HCT116 (cell line): Measurements from ENCODE around the gene POMT2. TPM values are rescaled to one million over a fixed set of nuclear protein-coding genes. Genes with fewer than 3 reads are reported as not detected.

Experiments
- ATAC-seq: fragments of 200-7000 bp; cut with Tn5 transposase; 2 replicates; pipeline ENCODE4 v1.9.1; 2020; ENCODE audit warnings: mild to moderate bottlenecking, moderate library complexity
- BruUV-seq: library from RNA; stranded (reverse); fragments of 400-500 nt; replicated peaks from 2 replicates; lab custom pipeline; 2021; lab: Mats Ljungman, UMichigan
- CTCF ChIA-PET: fragments of 300-600 bp; sonication (Branson Sonifier 250); formaldehyde crosslinking; loops from one replicate; lab custom pipeline; 2021; ENCODE audit warnings: antibody characterized with exemption; lab: Charles Lee
- POLR2A ChIA-PET: fragments of 300-600, 350-600 bp; sonication (Branson Sonifier 250); formaldehyde crosslinking; loops from one replicate; lab custom pipeline; 2021; ENCODE audit warnings: antibody characterized with exemption; lab: Charles Lee
- RAD21 ChIA-PET, 2 experiments: fragments of 300-600 bp; sonication (Branson Sonifier 250); formaldehyde crosslinking; loops; one replicate each; lab custom pipeline; 2023; ENCODE audit warnings: low total read pairs in 2 of 2; ENCODE audit not compliant: uncharacterized antibody in 2 of 2, unreplicated experiment in 2 of 2, low non-redundant PET in 1 of 2; lab: Charles Lee
- DNase-seq: peaks from one replicate; pipeline ENCODE4 v3.0.0-alpha.2; 2010; ENCODE audit warnings: low read depth, low spot score
- H2AFZ ChIP-seq: fragments of 200-600 bp; shearing (Covaris generic), sonication (generic); 2 replicates; pipeline ENCODE4 v1.6.1; 2017; ENCODE audit warnings: low read depth, mixed run types, mixed read lengths, antibody characterized with exemption, low read length; ENCODE audit not compliant: poor library complexity, severe bottlenecking
- H3K27ac ChIP-seq: 2 replicates; pipeline ENCODE4 v1.5.1; 2012; ENCODE audit warnings: low read depth, low read length
- H3K27me3 ChIP-seq: fragments of 200-600 bp; sonication (generic); 2 replicates; pipeline ENCODE4 v1.6.1; 2016; ENCODE audit warnings: mixed run types, low read length, mixed read lengths; ENCODE audit not compliant: insufficient read depth
- H3K36me3 ChIP-seq, 2 experiments: fragments of 200-500 bp in 1 of 2; fragments of 200-600 bp in 1 of 2; sonication (Bioruptor generic) in 1 of 2; sonication (generic) in 1 of 2; 2 replicates each; pipeline versions ENCODE4 v1.5.1 to v1.6.1; 2014 to 2016; ENCODE audit warnings: low read length in 2 of 2, inconsistent platforms in 1 of 2, mixed read lengths in 1 of 2, mixed run types in 1 of 2; ENCODE audit not compliant: insufficient read depth in 2 of 2, control insufficient read depth in 1 of 2
- H3K4me1 ChIP-seq, 2 experiments: fragments of 200-600 bp in 1 of 2; sonication (generic) in 1 of 2; 2 replicates each; pipeline versions ENCODE4 v1.5.1 to v1.6.1; 2012 to 2017; ENCODE audit warnings: low read length in 2 of 2, inconsistent platforms in 1 of 2, mild to moderate bottlenecking in 1 of 2, mixed read lengths in 1 of 2, mixed run types in 1 of 2, moderate library complexity in 1 of 2; ENCODE audit not compliant: insufficient read depth in 2 of 2, control insufficient read depth in 1 of 2
- H3K4me2 ChIP-seq: fragments of 200-600 bp; sonication (generic); 2 replicates; pipeline ENCODE4 v1.6.1; 2017; ENCODE audit warnings: mixed run types, low read length, mixed read lengths
- H3K4me3 ChIP-seq, 2 experiments: fragments of 200-600 bp in 1 of 2; sonication (generic) in 1 of 2; replicated peaks in 1 of 2; 2 replicates each; pipeline ENCODE4 v1.5.1; 2011 to 2016; ENCODE audit warnings: low read length in 2 of 2, control low read depth in 1 of 2, low read depth in 1 of 2, mild to moderate bottlenecking in 1 of 2, mixed read lengths in 1 of 2, mixed run types in 1 of 2
- H3K79me2 ChIP-seq: fragments of 200-600 bp; sonication (generic); 2 replicates; pipeline ENCODE4 v1.6.1; 2017; ENCODE audit warnings: mild to moderate bottlenecking, mixed run types, low read length, moderate library complexity, mixed read lengths; ENCODE audit not compliant: insufficient read depth
- H3K9ac ChIP-seq: fragments of 200-600 bp; sonication (generic); 2 replicates; pipeline ENCODE4 v1.6.1; 2016; ENCODE audit warnings: low read length, mixed read lengths
- H3K9me2 ChIP-seq: fragments of 200-600 bp; sonication (generic), shearing (Covaris generic); 2 replicates; pipeline ENCODE4 v1.6.1; 2017; ENCODE audit warnings: mixed run types, mild to moderate bottlenecking, moderate library complexity; ENCODE audit not compliant: insufficient read depth
- H3K9me3 ChIP-seq, 2 experiments: fragments of 200-500 bp in 1 of 2; fragments of 200-600 bp in 1 of 2; sonication (Bioruptor generic) in 1 of 2; sonication (generic) in 1 of 2; 2 replicates each; pipeline ENCODE4 v1.6.1; 2014 to 2017; ENCODE audit warnings: low read length in 2 of 2, mixed read lengths in 2 of 2, inconsistent platforms in 1 of 2, low read depth in 1 of 2, mild to moderate bottlenecking in 1 of 2, mixed run types in 1 of 2, moderate library complexity in 1 of 2; ENCODE audit not compliant: control insufficient read depth in 1 of 2, insufficient read depth in 1 of 2
- H4K20me1 ChIP-seq: fragments of 200-600 bp; sonication (generic), shearing (Covaris generic); 2 replicates; pipeline ENCODE4 v1.6.1; 2017; ENCODE audit warnings: mixed run types, mild to moderate bottlenecking, moderate library complexity; ENCODE audit not compliant: insufficient read depth
- CEBPB ChIP-seq: IDR thresholded peaks from 2 replicates; pipeline ENCODE4 v1.6.1; 2012; ENCODE audit warnings: low read depth
- EGR1 ChIP-seq: IDR thresholded peaks from 2 replicates; pipeline ENCODE4 v1.6.1; 2012; ENCODE audit warnings: low read depth
- ELF1 ChIP-seq: IDR thresholded peaks from 2 replicates; pipeline ENCODE4 v1.6.1; 2012; ENCODE audit warnings: low read depth, borderline replicate concordance
- EZH2 ChIP-seq: fragments of 200-600 bp; sonication (generic); IDR thresholded peaks from 2 replicates; pipeline ENCODE4 v1.6.1; 2017; ENCODE audit warnings: antibody characterized with exemption, mixed run types
- EZH2phosphoT487 ChIP-seq: fragments of 200-600 bp; IDR thresholded peaks from 2 replicates; pipeline ENCODE4 v1.6.1; 2018; ENCODE audit warnings: antibody characterized with exemption, borderline replicate concordance
- FOSL1 ChIP-seq: IDR thresholded peaks from 2 replicates; pipeline ENCODE4 v1.6.1; 2012; ENCODE audit warnings: low read depth
- JUND ChIP-seq: IDR thresholded peaks from 2 replicates; pipeline ENCODE4 v1.6.1; 2012
- POLR2A ChIP-seq: IDR thresholded peaks from 2 replicates; pipeline ENCODE4 v1.7.0; 2011; ENCODE audit warnings: borderline replicate concordance; ENCODE audit not compliant: insufficient read depth, insufficient read length; ENCODE audit errors: extremely low read depth
- RAD21 ChIP-seq: IDR thresholded peaks from 2 replicates; pipeline ENCODE4 v1.6.1; 2012; ENCODE audit warnings: low read depth, mild to moderate bottlenecking
- SIN3A ChIP-seq: IDR thresholded peaks from 2 replicates; pipeline ENCODE4 v1.6.1; 2012; ENCODE audit warnings: low read depth
- SP1 ChIP-seq: IDR thresholded peaks from 2 replicates; pipeline ENCODE4 v1.6.1; 2012; ENCODE audit warnings: low read depth
- SRF ChIP-seq: IDR thresholded peaks from 2 replicates; pipeline ENCODE4 v1.6.1; 2012; ENCODE audit warnings: low read depth
- TCF7L2 ChIP-seq: IDR thresholded peaks from 2 replicates; pipeline ENCODE4 v1.7.0; 2011; ENCODE audit warnings: borderline replicate concordance, inconsistent platforms; ENCODE audit not compliant: insufficient read depth, insufficient read length; ENCODE audit errors: extremely low read depth
- YY1 ChIP-seq: IDR thresholded peaks from 2 replicates; pipeline ENCODE4 v1.6.1; 2011; ENCODE audit warnings: low read length, low read depth, moderate library complexity, mild to moderate bottlenecking; ENCODE audit not compliant: insufficient replicate concordance; ENCODE audit errors: extremely low read depth
- ZFX ChIP-seq: fragments of 450-650 bp; IDR thresholded peaks from 2 replicates; pipeline ENCODE4 v1.6.1; 2017
- ZNF274 ChIP-seq: fragments of 200-500 bp; sonication (Bioruptor generic); IDR thresholded peaks from 2 replicates; pipeline ENCODE4 v1.6.1; 2014; ENCODE audit warnings: mild to moderate bottlenecking, low read depth, low read length, inconsistent platforms
- intact Hi-C: fragments of 100-400 bp; cut with micrococcal nuclease; formaldehyde crosslinking; loops from 2 replicates; pipeline ENCODE4 v1.10.0; 2022
- total RNA-seq: library from RNA; stranded (reverse); gene quantifications from one replicate; pipeline ENCODE4 v1.2.1, GENCODE V29; 2021; ENCODE audit not compliant: unreplicated experiment
- TF ChIP-seq, protein P1 (sequence below): IDR thresholded peaks from 2 replicates; pipeline ENCODE4 v1.6.1; 2011; ENCODE audit warnings: mild to moderate bottlenecking, low read length, moderate library complexity; ENCODE audit not compliant: insufficient replicate concordance; ENCODE audit errors: extremely low read depth
- TF ChIP-seq, protein P2 (sequence below): IDR thresholded peaks from 2 replicates; pipeline ENCODE4 v1.6.1; 2012
- TF ChIP-seq, protein P3 (sequence below): IDR thresholded peaks from 2 replicates; pipeline ENCODE4 v1.6.1; 2012; ENCODE audit warnings: low read depth
- TF ChIP-seq, protein P4 (sequence below), 3 experiments: fragments of 200-600 bp in 1 of 3; sonication (generic) in 1 of 3; IDR thresholded peaks in 2 of 3; conservative IDR thresholded peaks in 1 of 3; 2 replicates each; pipeline ENCODE4 v1.5.1; 2012 to 2017; ENCODE audit warnings: low read depth in 2 of 3, low read length in 2 of 3, antibody characterized with exemption in 1 of 3, borderline replicate concordance in 1 of 3, control low read depth in 1 of 3, mild to moderate bottlenecking in 1 of 3, mixed read lengths in 1 of 3, mixed run types in 1 of 3, moderate library complexity in 1 of 3; ENCODE audit not compliant: insufficient read depth in 1 of 3

Gene POMT2
- total RNA-seq, 1 experiment from 2014 or later, result 30.2 TPM

DNA sequence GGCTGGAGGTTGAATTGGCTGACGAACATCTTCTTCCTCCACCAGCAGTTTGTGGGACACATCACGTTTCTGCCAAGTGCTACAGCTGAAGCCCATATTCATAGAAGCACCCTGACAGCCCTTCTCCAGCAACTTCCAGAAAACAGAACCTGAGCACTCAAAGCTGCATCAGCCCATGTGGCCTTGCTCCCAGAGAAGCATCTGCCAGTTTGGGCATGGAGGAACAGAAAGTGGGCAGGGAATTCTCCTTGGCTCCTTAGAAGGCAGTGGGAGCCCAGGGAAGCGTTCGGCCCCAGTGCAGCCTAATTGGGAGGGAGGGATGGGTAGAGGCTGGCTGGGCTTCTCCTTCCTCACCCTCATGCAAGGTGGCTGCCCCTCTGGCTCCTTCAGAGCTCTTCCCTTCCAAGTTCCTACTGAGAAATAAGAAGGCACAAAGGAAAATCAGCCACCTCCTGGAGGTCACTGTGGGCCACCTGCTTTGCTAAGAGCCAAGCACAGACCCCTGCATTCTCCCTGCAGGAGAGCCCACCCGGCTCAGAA is 45.6 kb downstream of the POMT2 start:
- no peaks in the 10 kb centered on the region for H3K79me2 ChIP-seq
- no peaks in the 10 kb centered on the region for H4K20me1 ChIP-seq
- H2AFZ ChIP-seq, result no peak overlapping the region
- no peaks in the 10 kb centered on the region for H3K27me3 ChIP-seq
- intact Hi-C loops, result no loop called here
- no peaks in the 10 kb centered on the region for H3K4me1 ChIP-seq
- no peak overlapping the region for H3K9ac ChIP-seq
- H3K36me3 ChIP-seq, result no peaks in the 10 kb centered on the region; a peak in 1 of 4 replicates
- no peak overlapping the region for H3K27ac ChIP-seq
- ATAC-seq (no peak), DNase-seq (no peak)
- POLR2A ChIA-PET, result no interaction called here
- RAD21 ChIA-PET, result no interaction called here
- no peak overlapping the region for H3K4me3 ChIP-seq
- H3K4me2 ChIP-seq, result no peak overlapping the region
- no peaks in the 10 kb centered on the region for H3K9me2 ChIP-seq
- TF ChIP-seq ZNF274, result no peak
- no peak for TF ChIP-seq RAD21
- TF ChIP-seq SP1, result no peak
- no peak for TF ChIP-seq CEBPB
- no peak for TF ChIP-seq SRF
- TF ChIP-seq SIN3A, result no peak
- TF ChIP-seq, protein P1, sequence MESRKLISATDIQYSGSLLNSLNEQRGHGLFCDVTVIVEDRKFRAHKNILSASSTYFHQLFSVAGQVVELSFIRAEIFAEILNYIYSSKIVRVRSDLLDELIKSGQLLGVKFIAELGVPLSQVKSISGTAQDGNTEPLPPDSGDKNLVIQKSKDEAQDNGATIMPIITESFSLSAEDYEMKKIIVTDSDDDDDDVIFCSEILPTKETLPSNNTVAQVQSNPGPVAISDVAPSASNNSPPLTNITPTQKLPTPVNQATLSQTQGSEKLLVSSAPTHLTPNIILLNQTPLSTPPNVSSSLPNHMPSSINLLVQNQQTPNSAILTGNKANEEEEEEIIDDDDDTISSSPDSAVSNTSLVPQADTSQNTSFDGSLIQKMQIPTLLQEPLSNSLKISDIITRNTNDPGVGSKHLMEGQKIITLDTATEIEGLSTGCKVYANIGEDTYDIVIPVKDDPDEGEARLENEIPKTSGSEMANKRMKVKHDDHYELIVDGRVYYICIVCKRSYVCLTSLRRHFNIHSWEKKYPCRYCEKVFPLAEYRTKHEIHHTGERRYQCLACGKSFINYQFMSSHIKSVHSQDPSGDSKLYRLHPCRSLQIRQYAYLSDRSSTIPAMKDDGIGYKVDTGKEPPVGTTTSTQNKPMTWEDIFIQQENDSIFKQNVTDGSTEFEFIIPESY, result no peak
- TF ChIP-seq, protein P2, sequence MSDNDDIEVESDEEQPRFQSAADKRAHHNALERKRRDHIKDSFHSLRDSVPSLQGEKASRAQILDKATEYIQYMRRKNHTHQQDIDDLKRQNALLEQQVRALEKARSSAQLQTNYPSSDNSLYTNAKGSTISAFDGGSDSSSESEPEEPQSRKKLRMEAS, result no peak
- no peak for TF ChIP-seq EGR1
- TF ChIP-seq, protein P3, sequence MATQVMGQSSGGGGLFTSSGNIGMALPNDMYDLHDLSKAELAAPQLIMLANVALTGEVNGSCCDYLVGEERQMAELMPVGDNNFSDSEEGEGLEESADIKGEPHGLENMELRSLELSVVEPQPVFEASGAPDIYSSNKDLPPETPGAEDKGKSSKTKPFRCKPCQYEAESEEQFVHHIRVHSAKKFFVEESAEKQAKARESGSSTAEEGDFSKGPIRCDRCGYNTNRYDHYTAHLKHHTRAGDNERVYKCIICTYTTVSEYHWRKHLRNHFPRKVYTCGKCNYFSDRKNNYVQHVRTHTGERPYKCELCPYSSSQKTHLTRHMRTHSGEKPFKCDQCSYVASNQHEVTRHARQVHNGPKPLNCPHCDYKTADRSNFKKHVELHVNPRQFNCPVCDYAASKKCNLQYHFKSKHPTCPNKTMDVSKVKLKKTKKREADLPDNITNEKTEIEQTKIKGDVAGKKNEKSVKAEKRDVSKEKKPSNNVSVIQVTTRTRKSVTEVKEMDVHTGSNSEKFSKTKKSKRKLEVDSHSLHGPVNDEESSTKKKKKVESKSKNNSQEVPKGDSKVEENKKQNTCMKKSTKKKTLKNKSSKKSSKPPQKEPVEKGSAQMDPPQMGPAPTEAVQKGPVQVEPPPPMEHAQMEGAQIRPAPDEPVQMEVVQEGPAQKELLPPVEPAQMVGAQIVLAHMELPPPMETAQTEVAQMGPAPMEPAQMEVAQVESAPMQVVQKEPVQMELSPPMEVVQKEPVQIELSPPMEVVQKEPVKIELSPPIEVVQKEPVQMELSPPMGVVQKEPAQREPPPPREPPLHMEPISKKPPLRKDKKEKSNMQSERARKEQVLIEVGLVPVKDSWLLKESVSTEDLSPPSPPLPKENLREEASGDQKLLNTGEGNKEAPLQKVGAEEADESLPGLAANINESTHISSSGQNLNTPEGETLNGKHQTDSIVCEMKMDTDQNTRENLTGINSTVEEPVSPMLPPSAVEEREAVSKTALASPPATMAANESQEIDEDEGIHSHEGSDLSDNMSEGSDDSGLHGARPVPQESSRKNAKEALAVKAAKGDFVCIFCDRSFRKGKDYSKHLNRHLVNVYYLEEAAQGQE, result no peak
- TF ChIP-seq, protein P4, sequence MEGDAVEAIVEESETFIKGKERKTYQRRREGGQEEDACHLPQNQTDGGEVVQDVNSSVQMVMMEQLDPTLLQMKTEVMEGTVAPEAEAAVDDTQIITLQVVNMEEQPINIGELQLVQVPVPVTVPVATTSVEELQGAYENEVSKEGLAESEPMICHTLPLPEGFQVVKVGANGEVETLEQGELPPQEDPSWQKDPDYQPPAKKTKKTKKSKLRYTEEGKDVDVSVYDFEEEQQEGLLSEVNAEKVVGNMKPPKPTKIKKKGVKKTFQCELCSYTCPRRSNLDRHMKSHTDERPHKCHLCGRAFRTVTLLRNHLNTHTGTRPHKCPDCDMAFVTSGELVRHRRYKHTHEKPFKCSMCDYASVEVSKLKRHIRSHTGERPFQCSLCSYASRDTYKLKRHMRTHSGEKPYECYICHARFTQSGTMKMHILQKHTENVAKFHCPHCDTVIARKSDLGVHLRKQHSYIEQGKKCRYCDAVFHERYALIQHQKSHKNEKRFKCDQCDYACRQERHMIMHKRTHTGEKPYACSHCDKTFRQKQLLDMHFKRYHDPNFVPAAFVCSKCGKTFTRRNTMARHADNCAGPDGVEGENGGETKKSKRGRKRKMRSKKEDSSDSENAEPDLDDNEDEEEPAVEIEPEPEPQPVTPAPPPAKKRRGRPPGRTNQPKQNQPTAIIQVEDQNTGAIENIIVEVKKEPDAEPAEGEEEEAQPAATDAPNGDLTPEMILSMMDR (IDR thresholded peaks at IDR 0.05 in 2 of 3, conservative IDR thresholded peaks at IDR 0.05 in 1 of 3; ENCODE audit: borderline replicate concordance in 1 of 3, insufficient read depth in 1 of 3, low read depth in 2 of 3, low read length in 2 of 3), result no peak
- TF ChIP-seq EZH2, result no peak
- no peak for TF ChIP-seq ZFX
- no peak for TF ChIP-seq ELF1
- TF ChIP-seq POLR2A, result no peak
- no peak for TF ChIP-seq TCF7L2
- TF ChIP-seq YY1, result no peak
- TF ChIP-seq FOSL1, result no peak
- no peak for TF ChIP-seq JUND
- TF ChIP-seq EZH2phosphoT487, result no peak
- no TSS peak for BruUV-seq
- CTCF ChIA-PET, result no interaction called here
- H3K9me3 ChIP-seq, result no peaks in the 10 kb centered on the region
